Body of pancreas (tissue), 4 donors: ENCODE data around the gene FTH1.

ENCODE experiments used
- POLR2A ChIP-seq, 3 donors: fragments of 450-650 bp; IDR thresholded peaks; one replicate each; pipeline ENCODE4 v1.6.1; 2016; ENCODE audit warnings: antibody characterized with exemption in 3 of 3, mild to moderate bottlenecking in 2 of 3
- TF ChIP-seq, protein P1 (sequence below), 7 experiments: fragments of 450-650 bp in 4 of 7; fragments of 200-600 bp in 3 of 7; sonication (generic) in 3 of 7; IDR thresholded peaks; one replicate each; pipeline ENCODE4 v1.5.1; 2016 to 2019; ENCODE audit warnings: antibody characterized with exemption in 7 of 7

- no peak for TF ChIP-seq POLR2A (IDR thresholded peaks at IDR 0.05)
- TF ChIP-seq, protein P1, sequence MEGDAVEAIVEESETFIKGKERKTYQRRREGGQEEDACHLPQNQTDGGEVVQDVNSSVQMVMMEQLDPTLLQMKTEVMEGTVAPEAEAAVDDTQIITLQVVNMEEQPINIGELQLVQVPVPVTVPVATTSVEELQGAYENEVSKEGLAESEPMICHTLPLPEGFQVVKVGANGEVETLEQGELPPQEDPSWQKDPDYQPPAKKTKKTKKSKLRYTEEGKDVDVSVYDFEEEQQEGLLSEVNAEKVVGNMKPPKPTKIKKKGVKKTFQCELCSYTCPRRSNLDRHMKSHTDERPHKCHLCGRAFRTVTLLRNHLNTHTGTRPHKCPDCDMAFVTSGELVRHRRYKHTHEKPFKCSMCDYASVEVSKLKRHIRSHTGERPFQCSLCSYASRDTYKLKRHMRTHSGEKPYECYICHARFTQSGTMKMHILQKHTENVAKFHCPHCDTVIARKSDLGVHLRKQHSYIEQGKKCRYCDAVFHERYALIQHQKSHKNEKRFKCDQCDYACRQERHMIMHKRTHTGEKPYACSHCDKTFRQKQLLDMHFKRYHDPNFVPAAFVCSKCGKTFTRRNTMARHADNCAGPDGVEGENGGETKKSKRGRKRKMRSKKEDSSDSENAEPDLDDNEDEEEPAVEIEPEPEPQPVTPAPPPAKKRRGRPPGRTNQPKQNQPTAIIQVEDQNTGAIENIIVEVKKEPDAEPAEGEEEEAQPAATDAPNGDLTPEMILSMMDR (IDR thresholded peaks at IDR 0.05): no peak
Measured at GRCh38 chr11:61956191-61957020, 11.0 kb downstream of the FTH1 start.
